AG10803 (cell line): ENCODE measurements around the gene UST.

Experiments
- DNase-seq: peaks from one replicate; pipeline ENCODE4 v3.0.0; 2010; ENCODE audit warnings: low read depth
- H3K4me3 ChIP-seq: 2 replicates; pipeline ENCODE4 v1.5.1; 2011; ENCODE audit warnings: mild to moderate bottlenecking, low read length, control low read depth
- CTCF ChIP-seq: conservative IDR thresholded peaks from 2 replicates; pipeline ENCODE4 v1.5.1; 2011; ENCODE audit warnings: mild to moderate bottlenecking, low read length, control low read depth, inconsistent platforms

UST gene

GRCh38 chr6:148746363-148747144 is at the start of gene UST:
UST (plus strand) TSS chr6:148747030; CDS start chr6:148747431, 401 bp downstream.
- H3K4me3 ChIP-seq = peak within 1 kb of the TSS; percentile 84
- DNase-seq = peak; percentile 95
- peak; percentile 57 for TF ChIP-seq CTCF

- no peak overlapping the region for H3K4me3 ChIP-seq
- no peak for TF ChIP-seq CTCF
- no peak for DNase-seq
Observed at GRCh38 chr6:148697895-148698440, 48.9 kb upstream of the UST start.

- no peak for DNase-seq
- H3K4me3 ChIP-seq = no peak overlapping the region
- TF ChIP-seq CTCF = no peak
Observed at GRCh38 chr6:148698671-148699180, 48.1 kb upstream of the UST start.

- DNase-seq = peak; percentile 62
Observed at GRCh38 chr6:148700047-148700715, 46.6 kb upstream of the UST start.

GRCh38 chr6:148700741-148701311 is 46.0 kb upstream of the UST start:
- peak; percentile 63 for DNase-seq

More at GRCh38 chr6:148700047-148700715, 46.6 kb upstream of the UST start:
- no peak for TF ChIP-seq CTCF
- H3K4me3 ChIP-seq = peak overlapping the region; percentile 50

GRCh38 chr6:148701375-148701774 is 45.5 kb upstream of the UST start:
- peak overlapping the region; percentile 50 for H3K4me3 ChIP-seq
- no peak for DNase-seq

More at GRCh38 chr6:148700741-148701311, 46.0 kb upstream of the UST start:
- peak overlapping the region; percentile 50 for H3K4me3 ChIP-seq
- peak; percentile 6; the same call in 1 of the 2 replicates for TF ChIP-seq CTCF

More at GRCh38 chr6:148701375-148701774, 45.5 kb upstream of the UST start:
- TF ChIP-seq CTCF = no peak
